ENCODE results near the gene NELFA. TPM values are rescaled to one million over a fixed set of nuclear protein-coding genes. Genes with fewer than 3 reads are reported as not detected.

NELFA gene
- total RNA-seq: 10.4 and 12.9 TPM in 2 replicates

DNA sequence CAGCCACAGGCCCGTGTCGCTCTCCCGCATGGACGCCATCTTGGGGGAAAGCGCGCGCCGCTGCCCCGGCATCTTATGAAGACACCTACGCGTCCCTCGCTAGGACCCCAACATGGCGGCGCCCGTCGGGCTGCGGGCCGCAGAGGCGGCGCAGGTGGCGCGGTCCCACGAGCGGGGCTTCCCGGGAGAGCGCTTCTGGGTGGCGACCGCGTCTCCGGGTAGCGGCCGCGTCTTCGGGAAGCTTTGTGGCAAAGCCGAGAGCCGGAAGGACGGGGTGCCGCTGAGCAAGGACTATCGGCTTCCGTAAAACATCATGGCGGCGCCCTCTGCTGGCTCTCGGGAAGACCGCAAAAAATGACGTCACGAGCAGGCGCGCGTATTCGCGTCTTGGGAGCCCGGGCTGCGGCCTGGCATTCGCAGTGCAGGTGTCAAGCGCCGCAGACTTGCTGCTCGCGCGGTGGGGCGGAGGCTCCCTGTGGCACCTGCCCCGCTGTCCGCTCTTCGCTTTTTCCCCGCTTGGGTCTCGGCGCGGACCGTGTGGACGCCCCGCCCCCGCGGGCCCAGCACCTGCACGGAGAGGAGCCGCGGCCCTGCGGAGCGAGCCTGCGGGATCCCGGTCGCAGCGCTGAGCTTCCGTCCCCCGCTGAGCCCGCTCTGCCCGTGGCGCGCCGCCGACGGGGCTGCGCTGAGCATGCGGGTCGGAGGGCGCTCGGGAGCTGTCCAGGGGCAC lies at the start of gene NELFA:
NELFA (minus strand) TSS at position 54 of the 730 bp plus-strand sequence; CDS start at position 39, 15 bp downstream.
- peak; percentile 84 to 96 for DNase-seq (ENCODE audit: low read depth in 2 of 2)

DNA sequence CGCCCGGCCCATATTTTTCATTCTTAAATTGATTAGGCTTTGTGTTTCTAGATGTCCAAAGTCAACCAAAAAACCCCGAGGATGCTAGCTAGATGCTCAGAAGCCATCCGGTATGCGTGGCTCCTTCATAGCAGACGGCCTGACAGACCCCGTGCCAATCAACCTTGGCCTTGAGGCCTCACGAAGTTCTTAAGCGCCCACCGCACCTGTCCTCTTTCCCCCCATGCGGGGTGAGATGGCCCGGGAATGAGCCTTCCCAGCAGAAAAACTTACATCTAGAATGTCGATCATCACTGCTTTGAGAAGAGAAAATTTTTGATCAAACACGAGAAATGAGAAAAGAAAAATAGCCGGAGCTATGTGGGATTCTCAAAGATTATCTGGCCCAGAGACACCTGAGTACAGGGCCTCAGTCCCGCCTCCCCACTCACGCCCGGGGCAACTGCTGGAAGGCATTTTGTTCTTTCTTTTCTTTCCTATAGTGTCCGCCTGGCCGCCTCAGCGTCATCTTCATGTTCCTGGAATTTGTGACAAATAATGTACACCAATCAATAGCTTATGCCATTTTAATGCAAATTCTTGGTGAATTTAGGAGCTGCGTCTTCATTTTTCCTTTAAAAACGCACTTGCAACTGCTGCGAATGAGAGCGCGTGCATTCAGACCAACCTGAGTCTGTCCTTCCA lies 48.8 kb upstream of the NELFA start:
- DNase-seq (ENCODE audit: low read depth in 2 of 2): no peak

DNA sequence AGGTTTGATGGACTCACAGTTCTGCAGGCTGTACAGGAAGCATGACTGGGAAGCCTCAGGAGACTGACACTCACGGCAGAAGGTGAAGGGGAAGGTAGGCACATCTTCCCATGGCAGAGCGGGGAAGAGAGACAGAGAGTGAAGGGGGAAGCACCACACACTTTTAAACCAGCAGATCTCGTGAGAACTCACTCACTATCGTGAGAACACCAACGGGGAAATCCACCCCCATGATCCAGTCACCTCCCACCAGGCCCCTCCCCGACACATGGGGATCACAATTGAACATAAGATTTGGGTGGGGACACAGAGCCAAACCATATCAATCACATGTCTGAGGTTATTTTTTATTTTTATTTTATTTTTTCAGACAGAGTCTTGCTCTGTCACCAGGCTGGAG lies 45.4 kb upstream of the NELFA start:
- DNase-seq (ENCODE audit: low read depth in 2 of 2): no peak

DNA sequence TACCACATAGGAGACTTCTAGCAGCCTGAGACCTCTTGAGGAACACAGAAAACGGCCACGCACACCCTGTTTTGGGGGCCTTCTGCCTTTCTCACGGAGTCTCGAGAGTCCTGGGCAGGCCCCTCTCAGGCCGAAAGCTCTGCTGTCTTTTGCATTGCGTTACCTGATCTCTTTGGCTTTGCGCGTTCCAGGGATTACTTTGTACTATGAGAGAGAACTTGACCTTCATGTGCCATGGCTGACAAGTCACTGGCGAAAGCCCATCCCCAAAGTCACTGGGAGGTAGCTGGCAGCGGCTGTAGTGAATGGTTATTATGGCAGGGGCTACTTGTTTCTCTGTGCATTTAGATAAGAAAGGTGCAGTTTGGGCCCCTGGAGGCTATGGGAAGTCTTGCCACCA lies 42.3 kb upstream of the NELFA start:
- DNase-seq (ENCODE audit: low read depth in 2 of 2): no peak

DNA sequence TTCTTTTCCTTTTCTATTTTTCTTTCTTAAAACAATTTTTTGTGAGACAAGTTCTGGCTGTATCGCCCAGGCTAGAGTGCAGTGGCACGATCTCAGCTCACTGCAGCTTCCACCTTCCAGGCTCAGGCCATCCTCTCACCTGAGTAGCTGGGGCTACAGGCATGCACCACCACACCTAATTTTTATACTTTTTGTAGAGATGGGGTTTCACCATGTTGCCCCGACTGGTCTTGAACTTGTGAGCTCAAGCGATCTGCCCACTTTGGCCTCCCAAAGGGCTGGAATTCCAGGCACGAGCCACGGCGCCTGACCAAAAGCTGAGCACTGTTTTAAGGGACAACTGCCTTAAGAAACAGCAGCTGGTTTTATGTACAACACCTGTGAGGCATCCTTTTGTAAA lies 41.0 kb upstream of the NELFA start:
- no peak for DNase-seq (ENCODE audit: low read depth in 2 of 2)

DNA sequence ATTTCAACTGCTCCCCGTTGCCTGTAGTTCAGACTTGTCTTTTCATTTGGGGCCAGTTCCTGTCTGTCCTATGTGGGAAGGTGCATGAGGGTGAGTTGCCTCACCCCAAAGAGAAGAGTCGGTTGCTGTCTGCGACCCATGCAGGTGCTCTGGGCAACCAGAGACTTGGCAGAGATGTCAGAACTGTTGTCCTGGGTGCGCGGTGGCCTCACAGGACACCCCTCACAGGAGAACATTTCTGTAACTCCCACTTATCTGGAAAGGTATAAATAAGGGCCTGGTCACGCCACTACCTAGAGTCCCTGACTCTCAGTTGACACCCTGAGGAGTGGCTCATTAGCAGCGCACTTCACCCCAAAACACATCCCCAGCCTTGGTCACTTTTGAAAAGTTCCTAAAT lies 40.6 kb upstream of the NELFA start:
- no peak for DNase-seq (ENCODE audit: low read depth in 2 of 2)

DNA sequence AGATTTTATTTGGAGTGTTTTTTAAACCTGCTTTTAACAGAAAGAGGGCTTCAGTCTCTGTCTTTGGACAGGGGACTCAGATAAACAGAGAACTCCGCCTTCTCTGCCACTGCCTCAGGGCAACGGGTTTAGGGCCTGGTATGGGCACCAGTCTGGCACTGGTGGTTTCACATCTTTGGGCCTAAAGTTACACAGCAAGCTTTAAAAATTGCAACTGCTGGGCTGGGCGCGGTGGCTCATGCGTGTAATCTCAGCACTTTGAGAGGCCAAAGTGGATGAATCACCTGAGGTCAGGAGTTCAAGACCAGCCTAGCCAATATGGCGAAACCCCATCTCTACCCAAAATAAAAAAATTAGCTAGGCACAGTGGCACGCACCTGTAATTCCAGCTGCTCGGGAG lies 40.1 kb upstream of the NELFA start:
- no peak for DNase-seq (ENCODE audit: low read depth in 2 of 2)

DNA sequence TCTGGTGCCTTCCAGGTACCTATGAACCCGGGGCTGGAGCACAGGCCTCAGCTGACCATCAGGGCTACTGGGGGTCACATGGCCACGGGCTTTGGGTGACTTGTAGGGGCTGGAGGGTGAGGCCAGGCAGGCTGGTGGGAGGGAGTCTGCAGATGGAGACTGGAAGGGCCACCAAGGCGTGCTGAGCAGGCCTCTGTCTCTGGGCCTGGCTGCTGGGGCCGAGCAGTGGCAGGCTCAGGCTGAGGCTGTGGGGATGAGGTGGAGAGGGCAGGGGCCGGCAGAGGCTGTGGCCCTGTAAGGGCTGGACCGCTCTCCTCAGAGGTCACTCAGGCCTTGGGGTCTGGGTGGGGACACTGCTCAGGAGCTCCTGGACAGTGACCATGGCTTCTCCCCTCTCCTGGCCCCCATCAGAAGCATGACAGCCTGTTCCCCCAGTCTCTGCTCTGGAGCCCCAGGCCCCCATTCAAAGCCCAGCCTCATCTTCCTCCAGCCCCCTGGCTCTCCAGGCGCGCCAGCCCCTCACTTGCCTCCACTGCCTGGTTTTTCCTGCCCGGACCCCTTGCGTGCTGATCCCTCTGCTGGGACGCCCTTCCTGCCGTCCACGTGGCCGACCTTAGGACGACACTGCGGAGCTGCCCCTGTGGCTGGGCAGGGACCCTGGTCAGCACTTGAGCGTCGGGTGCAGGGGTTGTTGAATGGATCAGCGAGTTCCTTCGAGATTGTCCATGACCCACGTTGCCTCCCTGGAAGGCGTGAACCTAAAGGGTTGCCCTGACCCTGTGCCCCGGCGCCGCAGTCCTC lies 39.2 kb upstream of the NELFA start:
- no peak for DNase-seq (ENCODE audit: low read depth in 2 of 2)

DNA sequence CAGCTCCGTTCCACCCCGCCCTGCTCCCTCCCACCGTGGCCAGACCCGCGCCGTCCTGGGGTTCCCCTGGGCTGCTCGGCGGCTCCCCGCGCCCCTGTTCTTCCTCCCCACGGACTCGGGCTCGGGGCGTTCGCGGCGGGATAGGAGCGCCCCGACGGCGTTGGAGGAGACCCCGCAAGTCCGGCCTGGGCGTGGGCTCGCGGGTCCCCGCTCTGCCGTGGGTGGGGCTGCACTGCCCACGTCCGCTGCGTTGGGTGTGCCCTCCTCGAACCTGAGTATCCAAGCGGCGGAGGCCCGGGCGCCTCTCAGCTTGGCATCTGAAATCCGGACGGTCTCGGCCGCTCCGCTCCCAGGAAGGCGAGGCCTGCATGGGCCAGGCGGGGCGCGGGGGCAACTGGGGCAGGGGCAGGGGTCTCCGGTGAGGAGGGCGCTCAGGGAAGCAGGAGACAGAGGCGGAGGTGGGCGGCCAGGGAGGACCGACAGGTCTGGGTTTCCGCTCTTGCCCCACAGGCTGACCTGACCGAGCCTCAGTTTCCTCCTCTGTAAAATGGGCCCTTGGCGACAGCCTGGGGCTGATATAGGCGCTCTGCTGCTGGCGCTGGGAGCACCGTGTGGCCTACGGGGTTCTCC lies 38.4 kb upstream of the NELFA start:
- DNase-seq (ENCODE audit: low read depth in 2 of 2): no peak

DNA sequence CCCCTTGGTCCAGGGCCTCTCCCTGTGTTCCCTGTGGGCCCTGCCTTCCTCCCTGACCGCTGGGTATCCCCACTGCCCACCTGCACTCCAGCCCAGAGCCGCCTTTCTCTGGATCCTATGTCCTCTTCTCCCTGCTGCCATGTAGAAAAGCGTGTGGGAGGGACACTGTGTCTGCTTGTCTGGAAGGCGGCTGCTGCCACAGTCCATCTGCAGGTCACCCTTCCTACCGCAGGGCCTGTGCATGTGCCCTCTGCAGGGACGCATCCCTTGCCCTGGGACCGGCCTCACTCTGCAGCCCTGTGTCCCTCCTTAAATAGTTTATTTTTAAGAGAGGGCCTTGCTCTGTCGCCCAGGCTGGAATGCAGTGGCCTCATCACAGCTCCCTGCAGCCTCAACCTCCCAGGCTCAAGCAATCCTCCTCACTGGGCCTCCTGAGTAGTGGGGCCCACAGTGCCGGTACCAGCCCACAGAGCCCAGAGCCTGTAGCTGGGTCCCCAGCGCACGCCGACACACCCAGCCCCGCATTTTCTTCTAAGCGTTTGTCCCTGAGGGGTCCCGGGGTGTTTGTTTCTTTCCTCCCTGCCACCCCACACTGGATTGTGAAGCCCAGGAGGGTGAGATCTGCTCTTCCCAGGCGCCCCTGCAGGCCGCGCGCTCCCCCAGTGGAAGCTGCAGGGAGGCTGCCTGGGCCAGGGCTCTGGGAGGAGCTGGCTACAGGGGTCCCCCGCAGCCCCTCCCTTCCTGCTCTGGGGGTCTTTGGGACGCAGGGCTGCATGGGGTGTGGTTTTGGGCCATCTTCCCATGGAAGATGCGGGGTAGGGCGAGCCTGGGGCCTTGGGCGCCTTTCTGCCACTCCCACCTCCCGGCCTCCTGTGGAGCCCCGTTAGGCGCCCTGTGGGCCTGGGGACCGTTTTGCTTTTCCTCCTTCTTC lies 37.5 kb upstream of the NELFA start:
- DNase-seq (ENCODE audit: low read depth in 2 of 2): no peak

DNA sequence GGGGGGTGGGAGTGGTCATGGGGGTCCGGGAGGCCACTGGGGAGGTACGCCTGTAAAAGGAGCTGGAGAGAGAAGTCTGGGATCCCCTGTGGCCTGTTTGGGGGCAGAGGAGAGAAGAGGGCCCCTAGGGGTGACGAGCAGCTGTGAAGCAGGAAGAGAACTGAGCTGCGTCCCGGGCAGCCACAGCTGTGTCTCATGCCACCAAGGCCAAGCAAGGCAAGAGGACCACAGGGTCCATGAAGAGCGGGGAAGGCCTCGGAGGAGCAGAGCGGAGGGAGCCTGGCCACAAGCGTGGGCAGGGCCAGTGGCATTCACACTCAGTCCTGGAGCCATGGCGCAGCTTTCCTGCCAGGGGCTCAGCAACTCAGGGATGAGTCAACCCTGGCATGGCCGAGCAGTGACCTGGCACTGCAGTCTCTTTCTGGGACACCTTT lies 36.8 kb upstream of the NELFA start:
- no peak for DNase-seq (ENCODE audit: low read depth in 2 of 2)

DNA sequence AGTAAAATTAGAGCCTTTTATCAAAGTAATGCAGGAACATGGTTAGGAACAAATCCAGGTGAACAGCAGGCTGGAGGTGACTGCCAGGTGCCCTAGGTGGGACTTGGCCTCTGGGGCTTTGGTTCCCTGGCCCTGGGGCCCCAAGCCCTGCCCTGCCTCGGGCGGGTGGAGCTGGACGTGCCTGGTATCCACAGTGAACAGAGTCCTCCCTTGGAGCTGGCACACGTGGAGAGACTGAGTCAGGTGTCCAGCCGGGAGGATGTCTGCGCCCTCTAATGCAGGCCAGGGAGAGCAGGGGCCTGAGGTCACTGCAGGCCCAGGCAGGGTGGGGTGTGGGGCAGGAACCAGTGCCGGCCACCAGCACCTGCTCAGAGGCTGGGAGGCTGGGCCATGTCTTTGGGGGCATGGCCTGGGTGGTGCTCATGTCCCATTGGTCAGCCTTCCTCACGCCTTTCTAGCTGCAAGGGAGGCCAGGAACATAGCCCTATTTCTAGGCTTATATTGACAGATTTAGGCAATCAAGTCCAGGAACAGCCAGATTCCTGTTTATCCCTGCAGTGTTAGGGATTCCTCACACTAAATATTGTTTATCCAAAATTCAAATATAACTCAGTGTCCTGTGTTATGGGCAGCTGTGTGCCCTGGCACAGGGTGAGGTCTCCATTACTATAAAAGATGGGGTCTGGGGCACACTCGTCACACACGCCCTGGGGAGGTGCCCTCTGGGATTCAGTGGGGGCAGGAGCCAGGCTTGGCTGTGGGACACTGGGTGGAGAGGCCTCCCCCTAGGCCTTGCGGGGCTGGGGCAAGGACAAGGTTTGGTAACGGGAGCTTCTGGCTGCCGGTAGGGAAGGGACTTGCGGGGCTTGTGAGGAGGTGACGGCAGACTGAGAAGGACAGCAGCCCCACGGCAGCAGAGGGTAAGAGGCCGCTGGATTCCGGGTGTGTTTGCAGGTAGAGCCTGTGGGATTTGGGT lies 36.1 kb upstream of the NELFA start:
- no peak for DNase-seq (ENCODE audit: low read depth in 2 of 2)

DNA sequence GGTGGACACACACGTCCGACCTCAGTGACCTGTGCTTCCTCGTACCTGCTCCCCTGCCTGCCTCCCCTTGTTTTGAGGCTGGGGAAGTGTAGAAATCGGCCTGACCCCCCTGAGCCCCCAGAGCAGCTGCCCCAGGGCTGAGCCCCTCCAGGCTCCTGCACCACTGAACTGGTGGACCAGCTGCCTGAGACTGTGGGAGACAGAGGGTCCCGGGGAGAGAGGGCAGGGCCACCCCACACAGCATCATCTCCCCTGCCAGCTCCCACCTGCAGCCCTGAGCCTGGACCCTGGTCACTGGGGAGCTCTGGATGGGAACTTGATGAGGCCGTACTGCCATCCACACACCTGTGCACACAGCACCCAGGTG lies 35.3 kb upstream of the NELFA start:
- DNase-seq (ENCODE audit: low read depth in 2 of 2): no peak

DNA sequence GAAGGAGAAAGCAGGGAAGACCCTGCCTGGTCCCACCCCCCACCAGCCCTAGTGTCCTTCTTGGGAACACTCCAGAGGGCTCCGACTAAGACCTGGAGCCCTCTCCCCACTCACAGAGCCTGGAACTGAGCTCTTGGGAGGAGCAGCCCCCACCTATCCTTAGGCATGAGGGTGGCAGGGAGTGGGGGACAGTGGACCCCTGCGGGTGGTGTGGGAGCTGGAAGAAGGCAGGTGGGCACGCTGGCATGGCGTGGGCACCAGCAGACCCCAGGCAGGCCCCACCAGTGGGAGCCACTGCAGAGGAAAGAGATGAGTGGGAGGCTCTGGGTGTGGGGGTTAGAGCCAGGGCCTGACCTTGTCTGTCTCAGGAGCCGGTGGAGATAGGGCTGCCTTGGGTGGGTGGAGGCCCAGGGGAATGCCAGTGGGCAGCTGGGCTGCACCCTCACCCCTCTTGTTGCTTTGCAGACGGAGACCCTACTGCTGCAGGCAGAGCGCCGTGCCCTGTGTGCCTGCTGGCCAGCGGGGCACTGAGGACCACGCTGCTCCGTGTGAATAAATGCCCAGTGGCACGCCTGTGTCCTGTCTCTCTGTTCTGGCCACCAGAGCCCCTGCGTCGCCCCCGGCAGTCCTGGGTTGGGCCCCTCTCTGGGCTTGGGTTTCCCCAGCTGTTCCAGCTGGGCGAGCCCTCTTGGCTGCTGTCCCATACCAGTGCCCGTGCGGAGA lies 34.8 kb upstream of the NELFA start:
- no peak for DNase-seq (ENCODE audit: low read depth in 2 of 2)

DNA sequence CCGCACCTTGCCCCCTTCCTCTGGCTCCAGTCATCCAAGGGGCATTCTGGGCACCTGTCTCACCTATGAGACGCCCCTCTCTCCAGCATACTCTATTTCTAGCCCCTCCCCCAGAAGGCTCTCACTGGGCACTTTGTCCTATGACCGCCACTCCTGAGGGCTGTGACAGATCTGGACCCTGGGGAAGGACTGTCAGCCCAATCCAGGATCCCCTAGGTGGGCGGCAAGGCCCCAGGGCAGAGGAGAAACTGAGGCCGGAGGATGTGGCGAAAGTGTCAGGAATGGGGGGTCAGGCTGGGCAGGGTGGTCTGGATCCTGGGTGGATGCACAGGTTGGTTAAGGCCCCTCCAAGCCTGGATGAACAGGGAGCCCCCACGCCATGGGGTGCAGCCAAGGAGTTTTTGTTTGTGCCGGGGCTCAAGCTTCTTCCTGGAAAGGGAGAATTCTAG lies 34.2 kb upstream of the NELFA start:
- no peak for DNase-seq (ENCODE audit: low read depth in 2 of 2)

DNA sequence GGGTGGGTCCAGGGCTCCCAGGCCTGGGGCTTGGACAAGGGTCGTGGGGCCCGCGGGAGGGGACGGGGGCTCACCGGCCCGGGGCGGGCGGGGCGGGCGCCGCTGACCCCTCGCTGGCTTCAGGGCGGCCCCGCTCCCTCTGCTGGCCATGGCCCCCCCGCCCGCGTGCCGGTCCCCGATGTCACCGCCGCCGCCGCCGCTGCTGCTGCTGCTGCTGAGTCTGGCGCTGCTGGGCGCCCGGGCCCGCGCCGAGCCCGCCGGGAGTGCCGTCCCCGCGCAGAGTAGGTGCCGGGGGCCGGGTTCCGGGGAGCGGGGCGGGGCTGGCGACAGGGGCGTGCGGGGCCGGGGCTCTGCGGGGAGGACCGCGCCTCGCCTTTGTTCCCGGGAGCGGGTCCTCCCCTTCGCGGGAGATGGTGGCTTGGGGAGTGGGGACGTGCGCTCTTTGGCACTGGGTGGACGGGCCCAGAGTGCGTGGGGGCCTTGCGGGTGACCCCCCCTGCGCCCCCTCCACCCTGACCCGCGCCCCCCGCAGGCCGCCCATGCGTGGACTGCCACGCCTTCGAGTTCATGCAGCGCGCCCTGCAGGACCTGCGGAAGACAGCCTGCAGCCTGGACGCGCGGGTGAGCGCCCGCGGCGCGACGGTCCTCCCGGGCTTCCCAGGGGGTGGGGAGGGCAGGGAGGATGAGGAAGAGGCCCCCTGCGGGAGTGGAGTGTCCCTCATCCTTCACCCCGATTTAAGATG lies 33.6 kb upstream of the NELFA start:
- peak in 1 of 2 donors; percentile 19 for DNase-seq (ENCODE audit: low read depth in 2 of 2)

DNA sequence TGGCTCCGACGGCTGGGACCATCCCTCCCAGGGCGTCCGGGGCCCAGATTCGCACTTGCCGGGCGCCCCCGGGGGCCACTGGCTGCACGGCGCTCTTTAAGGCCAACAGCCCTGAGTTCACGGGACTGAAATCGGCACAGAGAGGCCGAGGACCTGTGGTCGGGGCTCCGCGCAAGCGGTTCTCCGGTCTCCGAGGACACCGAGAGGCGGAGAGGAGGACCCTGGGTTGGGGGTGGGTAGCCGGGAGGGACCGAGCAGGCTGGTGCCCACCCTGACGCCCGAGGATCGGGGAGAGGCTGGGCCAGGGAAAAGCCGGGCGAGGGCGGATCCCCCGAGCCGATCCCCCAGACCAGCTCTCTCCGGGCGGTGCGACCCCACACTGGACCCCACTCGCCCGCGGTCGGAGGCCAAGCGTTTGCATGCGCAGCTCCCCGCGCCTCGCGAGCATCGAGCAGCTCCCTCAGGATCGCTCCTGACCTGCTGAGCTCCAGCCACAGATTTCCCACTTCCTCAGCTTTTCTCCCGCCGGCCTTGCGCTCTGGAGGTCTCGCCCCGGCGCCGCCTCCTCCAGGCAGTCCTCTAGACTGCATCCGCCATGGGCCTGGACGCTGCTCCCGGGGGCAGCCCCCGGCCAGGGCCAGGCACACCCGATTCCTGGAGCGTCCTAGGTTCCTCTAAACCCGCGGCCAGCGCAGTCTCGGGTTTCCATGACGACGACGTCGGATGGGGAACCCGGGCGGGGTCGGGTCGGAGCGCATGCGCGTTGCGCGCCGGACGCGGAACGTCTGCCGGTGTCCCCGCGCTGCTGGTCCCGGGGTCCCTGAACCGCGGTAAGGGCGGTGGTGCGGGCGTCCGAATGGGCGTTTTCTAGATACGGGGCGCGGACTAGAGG lies 32.7 kb upstream of the NELFA start:
- DNase-seq (ENCODE audit: low read depth in 2 of 2): peak; percentile 55 to 66
